NCI-H2196 treated with DMSO at 0.1 percent for 48 hours (cell line): ENCODE measurements around the gene RTN4RL1.

Experiments used
- DNase-seq: peaks from one replicate; lab custom pipeline; 2025; ENCODE audit not compliant: unreplicated experiment; lab: John Stamatoyannopoulos, UW

Gene RTN4RL1, protein sequence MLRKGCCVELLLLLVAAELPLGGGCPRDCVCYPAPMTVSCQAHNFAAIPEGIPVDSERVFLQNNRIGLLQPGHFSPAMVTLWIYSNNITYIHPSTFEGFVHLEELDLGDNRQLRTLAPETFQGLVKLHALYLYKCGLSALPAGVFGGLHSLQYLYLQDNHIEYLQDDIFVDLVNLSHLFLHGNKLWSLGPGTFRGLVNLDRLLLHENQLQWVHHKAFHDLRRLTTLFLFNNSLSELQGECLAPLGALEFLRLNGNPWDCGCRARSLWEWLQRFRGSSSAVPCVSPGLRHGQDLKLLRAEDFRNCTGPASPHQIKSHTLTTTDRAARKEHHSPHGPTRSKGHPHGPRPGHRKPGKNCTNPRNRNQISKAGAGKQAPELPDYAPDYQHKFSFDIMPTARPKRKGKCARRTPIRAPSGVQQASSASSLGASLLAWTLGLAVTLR

DNA sequence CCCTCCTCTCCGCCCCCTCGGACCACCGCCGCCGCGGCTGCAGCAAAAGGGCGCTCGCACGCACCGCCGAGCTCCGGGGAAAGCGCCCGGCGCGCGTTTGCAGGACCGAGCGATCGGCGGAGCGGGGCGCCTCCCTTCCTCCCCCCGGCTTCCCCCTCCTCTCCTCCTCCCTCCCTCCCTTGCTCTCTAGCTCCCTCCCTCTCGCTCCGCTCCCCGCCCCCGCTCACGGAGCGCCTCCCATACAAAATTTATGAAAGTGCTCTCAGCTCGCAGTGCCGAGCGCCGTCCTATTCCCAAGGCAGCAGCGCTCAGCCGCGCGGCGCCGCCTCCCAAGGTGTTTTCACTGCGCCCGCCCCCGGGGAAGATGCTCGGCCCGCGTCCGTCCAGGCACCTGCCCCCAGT, at the start of gene RTN4RL1:
Gene RTN4RL1 (minus strand): TSS at position 115 of the 402 bp plus-strand sequence. CDS start 469 bp downstream, outside the sequence.
- peak; percentile 46 for DNase-seq

DNA sequence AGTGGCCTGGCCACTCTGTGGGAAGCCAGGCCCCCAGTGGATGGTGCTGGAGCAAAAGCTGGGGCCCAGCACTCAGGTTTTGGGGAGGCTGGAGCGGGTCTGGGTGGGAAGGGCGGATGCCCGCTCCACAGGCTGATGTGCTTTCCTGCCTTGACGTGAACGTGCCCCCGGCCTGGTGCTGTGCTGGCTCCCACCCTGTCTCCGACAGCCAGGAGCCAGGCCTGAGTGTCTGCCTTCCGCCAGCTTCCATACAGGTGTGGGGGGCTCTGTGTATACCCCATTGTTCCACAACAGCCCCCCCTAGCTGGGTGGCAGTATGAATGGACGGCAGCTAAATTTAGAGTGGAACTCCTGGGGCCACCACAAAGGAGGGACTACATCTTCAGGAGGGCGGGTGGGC, 49.8 kb upstream of the RTN4RL1 start:
- no peak for DNase-seq

DNA sequence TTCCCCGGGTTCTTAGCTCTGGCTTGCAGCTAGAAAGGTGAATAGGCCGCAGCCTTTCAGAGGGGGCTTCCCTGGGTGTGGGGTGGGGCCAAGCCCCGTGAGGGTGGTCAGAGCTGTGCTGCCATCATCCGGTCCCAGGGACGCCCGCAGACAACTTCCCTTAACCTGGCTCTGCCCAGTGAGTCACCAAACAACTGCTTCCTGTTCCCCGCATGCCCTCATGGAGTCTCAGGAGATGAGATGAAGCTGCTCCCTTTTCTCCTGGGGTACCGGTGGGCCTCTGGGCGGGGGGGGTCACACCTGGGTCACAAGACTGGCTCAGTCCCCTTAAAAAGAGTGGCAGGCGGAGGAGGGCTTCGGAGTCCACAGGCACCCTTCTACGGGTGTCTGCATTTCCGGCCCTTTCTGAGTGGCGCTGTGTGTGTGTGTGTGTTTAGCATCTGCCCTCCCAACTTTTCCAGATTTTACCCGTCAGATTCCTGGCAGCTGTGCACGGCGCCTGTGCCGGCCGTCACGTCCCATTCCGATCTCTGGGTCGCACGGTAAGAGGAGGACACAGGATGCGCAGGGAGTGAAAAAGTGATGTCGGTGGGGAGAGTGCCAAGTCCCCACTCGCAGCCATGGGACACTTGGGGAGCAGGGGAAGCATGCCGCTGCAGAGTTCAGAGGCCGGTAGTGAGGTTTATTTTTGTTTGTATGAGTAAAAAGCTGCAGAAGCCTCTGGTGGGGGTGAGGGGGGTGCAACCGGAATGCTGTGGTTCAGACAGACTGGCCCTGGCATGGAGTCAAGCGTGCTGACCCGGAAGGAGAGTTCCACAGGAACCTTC, 46.5 kb upstream of the RTN4RL1 start:
- DNase-seq = no peak

DNA sequence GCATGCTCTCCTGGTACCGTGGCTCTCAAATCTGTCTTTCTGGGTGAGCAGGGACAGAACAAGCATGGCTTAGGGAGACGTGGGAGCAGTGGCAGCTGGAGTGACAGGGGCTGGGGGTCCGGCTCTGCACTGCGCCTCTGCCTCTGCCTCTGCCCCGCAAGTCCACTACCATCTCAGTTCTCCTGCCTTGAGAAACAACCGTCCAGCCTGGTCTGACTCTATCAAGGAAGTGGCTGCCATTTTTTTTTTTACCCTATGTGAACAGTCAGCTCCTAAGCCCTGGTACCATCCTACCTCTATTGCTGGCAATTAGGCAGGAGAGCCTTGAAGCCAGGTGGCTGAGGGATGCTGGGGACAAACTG, 45.9 kb upstream of the RTN4RL1 start:
- DNase-seq = no peak

DNA sequence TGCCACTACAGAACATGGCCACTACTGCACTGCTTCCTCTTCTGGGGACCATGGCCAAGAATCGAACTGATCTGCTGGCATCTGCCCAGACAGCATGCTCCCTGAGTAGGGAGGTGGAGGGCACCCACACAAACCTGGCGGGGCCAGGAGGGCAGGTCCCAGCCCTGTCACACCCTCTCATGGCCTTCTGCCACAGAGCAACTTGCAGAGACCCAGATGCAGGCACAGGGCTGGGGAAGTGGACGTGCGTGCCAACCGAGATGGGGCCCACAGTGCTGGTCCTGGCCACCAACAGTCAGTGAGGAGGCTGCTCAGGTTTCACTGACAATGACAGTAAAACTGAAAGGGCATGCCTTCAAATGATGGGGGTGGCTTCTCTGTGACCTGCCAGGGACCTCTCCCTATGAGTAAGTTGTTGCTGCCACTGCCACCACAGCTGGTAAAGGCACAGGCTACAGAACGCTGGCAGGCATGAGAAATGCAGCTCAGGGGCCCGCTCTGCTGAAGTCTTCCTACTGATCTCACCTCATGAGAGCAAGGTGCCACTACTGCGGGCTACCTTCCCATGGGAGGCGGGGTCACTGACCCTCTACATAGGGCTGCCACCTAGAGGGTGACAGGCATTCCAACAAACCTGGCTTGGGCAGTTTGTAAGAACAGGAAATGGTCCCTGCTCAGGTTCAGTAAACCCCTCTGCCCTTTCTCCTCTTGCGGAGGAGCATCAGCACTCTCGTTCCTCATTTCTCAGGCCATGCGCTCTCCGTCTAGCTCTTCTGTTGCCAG, 45.3 kb upstream of the RTN4RL1 start:
- DNase-seq = no peak

DNA sequence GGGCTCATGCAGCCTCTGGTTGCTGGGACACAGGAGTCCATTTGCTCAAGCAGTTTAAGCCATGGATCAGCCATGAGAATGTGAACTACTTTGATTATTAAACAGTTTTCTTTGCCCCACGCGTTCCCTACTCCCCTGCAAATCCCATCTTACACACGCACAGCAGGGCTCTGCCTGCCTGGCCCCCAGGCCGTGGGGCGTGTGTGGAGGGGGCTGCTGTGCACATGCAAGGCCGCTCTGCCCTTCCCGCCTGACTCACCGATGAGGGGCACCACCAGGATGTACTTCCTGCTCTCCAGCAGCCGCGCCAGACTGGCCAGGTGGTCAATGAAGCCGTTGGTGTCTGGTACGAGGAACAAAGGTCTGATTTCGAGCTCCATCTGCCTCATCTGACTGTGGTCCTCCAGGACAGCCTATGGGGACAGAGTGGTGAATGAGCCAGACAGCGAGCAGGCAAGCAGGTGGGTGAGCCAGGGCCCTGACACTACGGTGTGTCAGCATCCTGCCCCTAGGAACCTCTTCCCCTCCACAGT, 43.5 kb upstream of the RTN4RL1 start:
- no peak for DNase-seq

DNA sequence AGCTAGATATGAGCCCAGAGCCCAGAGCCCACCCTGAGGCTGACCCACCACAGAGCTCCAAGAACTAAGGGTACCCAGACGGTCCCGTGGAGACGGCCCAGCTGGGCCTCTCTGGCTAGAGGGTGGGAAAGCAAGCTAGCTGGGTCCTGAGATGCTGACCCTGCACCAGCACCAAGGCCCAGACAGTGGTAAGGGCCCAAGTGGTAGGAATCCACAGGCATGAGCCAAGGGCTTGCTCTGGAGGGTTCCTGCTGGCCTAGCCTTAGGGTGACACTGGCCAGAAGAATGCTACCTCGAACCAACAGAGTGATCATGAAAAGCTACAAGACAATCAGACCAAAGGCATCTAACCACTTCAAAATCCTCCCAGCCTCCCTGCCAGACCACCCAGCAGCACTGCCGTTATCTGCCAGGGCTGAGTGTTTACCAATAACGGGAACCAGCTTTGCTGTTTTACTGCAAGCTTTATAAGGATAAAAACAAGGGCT, 42.9 kb upstream of the RTN4RL1 start:
- no peak for DNase-seq

DNA sequence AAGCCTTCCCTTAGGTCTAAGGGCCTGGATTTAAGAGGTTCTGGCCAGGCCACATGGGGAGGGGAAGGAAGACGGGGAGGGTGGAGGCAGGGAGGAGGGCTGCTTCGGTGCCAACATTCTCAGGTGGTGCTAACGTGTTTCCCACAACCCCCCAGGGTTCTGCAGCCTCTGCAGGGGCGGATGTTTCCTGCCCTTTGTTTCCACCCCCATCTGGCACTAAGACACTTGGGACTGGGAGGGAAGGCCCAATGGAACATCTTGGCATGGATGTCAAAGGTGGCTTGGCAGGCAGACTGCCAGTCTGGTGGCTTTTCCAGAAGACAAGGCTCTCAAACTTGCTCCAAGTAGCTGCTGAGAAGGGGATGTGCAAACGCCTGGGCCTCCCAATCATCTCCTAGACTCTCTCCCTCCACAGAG, 42.5 kb upstream of the RTN4RL1 start:
- DNase-seq = no peak

DNA sequence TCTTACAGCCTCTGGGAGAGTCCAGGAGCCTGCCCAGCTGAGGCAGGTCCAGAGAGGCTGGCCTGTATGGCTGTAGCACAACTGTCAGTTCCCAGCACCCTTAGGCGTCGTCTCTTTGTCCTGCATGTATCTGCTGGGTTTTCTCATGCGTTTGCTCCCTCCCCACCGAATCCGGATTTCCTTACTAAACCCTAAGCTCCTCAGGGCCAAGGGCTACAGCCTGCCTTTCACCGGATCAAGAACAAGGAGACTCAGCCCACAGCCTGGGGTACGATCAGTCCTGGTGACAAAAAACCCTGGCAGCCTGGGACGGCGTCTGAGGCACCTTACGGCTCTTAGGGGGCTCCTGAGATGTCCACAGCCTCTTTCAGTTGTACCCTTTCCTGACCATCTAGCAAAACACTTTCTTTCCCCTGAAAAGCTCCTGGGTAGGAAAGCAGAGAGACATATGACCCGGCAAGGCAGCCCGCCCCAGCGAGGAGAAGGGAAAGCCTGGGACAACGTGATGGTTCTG, 42.0 kb upstream of the RTN4RL1 start:
- DNase-seq = no peak

DNA sequence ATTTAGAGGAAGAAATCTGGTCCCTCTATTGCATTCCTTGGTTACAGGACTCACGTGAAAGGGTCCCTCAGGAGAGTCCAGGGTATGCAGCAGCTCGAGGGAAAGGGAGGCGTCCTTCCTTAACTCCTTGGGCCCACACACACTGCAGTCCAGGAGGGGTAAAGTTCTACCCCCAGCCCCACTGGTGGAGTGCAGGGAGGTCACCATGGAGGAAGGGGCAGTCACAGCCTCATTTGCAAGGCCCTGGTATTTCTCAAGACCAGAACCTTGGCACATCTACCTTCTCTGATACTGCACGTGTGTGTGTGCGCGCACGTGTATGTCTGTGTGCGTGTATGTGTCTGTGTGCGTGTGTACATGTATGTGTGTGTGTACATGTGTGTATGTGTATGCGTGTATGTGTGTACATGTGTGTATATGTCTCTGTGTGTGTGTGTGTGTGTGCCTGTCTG, 40.8 kb upstream of the RTN4RL1 start:
- DNase-seq = no peak

DNA sequence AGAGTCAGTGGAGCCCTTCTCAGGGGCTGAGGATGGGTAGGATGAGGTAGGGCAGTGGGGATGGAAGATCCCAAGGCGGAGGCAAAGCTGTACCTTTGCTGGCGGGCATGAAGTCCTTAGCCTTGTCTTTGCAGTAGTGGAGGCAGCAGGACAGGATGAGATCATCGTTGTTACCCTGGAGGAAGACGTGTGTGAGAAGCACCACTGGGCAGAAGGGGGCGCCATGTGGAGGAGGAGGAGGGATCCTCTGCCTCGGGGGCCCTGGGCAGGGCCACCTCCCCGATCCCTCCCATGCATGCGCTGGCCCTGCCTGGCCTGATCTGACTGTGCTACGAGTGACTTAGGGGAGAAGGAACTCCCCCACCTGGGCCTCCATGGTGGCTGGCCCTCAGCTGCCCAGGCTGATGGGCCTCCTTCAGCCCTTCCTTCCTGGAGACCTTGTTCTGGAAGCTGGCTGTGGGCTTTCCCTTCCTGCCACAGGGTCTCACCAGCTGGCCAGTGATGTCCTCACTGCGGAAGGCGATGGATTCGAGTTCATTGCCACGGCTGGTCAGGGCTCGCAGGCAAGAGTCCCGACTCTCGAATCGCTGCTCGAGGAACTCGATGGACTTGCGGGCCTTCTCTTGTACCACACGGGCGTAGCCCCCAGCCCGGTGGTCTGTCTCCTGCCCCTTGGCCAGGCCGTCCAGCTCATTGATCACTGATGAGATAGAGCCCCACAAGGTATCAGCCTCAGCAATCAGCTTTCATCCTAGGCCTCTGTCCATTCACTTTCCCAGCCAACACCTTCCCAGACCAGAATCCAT, 40.0 kb upstream of the RTN4RL1 start:
- no peak for DNase-seq

DNA sequence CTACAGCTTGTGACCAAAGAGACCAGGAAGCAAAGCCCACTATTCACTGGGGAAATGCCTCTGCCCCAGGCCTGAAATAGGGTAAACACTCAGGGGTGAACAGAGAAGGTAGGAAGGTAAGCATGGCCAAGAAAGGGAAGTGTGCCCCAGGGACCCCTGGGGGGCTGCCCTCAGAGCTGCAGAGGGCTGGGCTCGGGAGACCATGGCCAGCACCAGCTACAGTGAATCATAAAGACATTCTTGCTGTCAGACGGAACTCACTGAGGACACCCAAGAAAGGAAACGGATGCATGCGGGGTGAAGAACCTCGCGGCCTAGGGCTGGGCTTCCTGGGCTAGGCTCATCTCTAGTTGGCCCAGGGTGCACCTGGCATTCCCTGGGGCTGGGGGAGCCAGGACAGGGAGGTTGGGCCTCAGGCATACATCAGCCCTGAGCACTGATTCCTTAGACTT, 39.4 kb upstream of the RTN4RL1 start:
- DNase-seq = no peak

DNA sequence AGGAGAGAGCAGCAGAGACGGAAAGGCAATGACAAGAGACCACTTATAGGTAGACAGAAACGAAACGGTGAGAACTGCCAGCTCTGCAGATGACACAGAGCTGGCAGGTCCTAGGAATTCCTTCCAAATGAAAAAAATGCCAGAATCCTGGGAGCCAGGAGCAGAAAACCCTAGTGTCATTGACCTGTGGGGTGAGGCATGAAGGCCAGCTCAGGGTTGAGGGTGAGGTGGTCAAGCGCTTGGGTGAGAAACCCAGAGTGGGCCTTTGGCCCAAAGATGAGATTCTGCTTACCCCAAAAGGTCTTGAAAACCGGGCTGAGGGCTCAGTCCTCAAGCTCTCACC, 39.0 kb upstream of the RTN4RL1 start:
- DNase-seq = no peak

DNA sequence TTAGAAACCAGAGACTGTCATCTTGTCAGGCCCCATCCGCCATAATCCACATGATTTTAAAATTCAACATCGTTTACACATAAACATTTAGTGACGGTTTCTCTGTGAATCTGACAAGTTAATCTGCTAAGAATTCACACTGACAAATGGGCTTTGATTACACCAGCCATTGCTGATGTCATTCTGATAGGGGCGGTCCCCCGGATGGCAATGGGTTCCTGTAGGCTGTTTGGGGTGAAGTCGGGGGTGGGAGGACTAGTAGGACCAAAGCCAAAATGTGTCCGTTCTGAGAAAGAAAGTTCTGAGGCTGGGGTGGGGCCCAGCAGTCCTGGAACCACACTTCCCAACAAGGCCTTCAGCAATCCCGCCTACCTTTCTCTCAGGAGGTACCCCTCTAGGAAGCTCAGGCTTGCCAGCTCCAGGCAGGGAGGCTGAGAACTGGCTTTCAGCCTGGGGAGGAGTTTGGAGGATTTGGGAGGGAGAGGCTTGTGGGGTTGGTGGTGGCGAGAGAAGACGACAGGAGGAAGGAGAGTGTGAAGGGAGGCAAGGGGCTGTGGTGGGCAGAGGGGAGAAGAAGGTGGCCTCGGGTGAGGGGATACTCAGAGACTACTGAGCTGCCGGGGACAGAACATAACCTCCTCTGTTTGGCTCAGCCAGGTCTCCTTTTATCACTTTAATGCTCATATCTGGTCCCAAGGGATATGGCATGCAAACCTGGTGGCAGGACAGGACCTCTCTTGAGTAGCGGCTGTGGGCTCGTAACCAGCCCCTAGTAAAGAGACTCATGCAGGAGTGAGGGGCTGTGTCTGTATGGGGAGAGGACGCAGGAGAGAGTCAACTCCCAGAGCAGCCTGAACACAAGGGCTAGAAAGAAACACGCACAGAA, 38.4 kb upstream of the RTN4RL1 start:
- DNase-seq = no peak

DNA sequence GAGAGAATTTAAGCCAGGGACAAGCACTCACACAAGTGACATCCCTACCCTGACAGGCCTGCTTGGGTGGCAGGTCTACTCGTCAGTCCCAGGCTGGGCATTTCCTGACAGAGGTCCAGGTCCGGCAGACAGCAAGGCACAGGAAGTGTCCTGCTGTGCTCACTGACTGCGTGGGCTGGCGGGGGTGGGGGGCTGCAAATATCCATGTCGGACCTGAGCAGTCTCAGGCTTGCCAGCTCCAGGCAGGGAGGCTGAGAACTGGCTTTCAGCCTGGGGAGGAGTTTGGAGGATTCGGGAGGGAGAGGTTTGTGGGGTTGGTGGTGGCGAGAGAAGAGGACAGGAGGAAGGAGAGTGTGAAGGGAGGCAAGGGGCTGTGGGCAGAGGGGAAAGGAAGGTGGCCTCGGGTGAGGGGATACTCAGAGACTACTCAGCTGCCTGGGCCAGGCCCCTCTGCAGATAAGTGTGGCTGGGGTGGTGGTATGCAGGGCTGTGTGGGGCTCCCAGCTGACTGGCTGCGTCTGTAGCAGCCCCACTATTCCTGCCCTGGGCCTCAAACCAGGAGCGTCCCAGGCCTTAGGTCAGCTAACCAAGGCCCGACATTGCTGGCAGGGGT, 37.5 kb upstream of the RTN4RL1 start:
- DNase-seq = no peak

DNA sequence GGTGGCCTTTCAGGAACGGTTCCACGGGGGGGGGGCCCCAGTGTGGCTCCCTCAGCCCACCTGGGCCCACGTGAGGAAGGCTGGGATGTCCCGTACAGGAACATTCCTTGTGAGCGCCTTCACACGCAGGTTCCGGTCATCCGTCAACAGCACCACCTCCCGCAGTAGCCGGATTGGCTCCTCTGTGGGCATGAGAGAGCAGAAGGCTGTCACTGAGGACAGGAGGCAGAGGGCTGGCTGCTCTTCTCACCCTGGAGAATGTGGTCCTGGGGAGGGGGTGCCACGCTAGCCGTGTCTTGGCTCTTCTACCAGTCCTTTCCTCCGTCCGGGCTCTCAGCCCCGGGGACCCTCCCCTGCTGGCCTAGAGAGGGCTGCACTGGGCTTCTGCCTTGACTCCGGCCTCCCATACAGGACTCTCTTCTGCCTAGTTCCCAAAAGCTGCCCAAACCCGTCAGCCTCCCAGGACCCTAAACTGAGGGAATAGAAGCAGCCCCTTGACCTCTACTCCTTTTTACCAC, 36.4 kb upstream of the RTN4RL1 start:
- DNase-seq = no peak

DNA sequence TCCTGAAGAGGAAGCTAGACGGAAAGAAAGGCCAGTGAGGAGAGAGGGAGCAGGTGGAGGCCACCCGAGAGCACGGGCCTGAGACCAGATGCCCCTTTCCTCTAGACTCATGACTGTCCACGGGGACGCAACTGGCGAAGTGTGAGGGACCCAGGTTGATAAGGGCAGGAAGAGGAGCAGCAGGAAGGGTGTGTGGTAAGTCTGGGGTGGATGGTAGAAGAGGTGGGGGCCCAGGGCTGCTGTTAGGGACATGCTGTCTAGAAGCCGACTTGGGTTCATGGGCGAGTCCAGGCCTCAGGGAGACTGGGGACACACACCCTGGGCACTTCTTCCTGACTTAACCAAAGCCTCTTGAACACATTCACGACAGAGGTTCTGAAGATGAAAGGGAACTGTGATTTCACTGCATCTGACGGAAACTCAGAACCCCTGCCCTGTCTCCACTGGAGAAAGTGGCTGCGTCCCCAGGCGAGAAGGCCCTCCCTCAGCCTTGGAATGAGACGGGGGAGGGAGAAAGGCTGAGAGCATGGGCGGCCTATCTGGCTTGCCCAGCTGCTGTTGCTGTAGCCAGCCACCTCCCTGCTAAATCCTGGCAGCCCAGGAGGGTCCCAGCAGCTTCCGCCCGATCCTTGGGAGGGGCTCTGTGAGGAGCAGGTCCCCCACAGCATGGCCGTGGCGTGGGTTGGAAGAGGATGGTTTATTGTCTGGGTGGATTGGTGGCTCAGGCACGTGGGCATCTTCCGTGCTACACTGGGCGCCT, 35.7 kb upstream of the RTN4RL1 start:
- no peak for DNase-seq

DNA sequence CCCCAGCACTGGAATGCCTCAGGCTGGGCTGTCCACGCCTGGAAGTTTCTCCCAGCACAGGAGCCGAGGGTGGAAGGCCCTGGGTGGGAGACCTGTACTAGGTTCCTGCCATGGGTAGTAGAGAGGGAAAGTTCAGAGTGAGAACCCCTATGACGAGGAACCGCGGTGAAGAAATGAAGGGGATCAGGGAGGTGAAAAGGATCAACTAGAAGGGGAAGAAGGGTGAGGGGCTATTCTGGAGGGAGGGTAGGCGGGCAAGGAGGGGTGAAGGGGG, 35.2 kb upstream of the RTN4RL1 start:
- DNase-seq = no peak
